HG03432 (cell line): ENCODE results near the gene SDK1.
A peak's percentile ranks its signal among the peaks of the same experiment; 100 is the strongest.

Experiments
- ATAC-seq: cut with Tn5 transposase; IDR thresholded peaks from one replicate; pipeline ENCODE4 v1.9.1; 2021; ENCODE audit warnings: mild to moderate bottlenecking, moderate library complexity; ENCODE audit not compliant: unreplicated experiment

Gene SDK1

GRCh38 chr7:3897430-3898372 is 596.6 kb downstream of the SDK1 start:
- ATAC-seq = peak; percentile 50

- no peak for ATAC-seq
Measured at GRCh38 chr7:3899559-3899991, 598.5 kb downstream of the SDK1 start.

- no peak for ATAC-seq
Measured at GRCh38 chr7:3908153-3908552, 607.1 kb downstream of the SDK1 start.

GRCh38 chr7:3909128-3909527 is 608.1 kb downstream of the SDK1 start:
- ATAC-seq = no peak

- no peak for ATAC-seq
Measured at GRCh38 chr7:3910054-3910453, 609.0 kb downstream of the SDK1 start.

- ATAC-seq = no peak
Measured at GRCh38 chr7:3911685-3912084, 610.6 kb downstream of the SDK1 start.

- no peak for ATAC-seq
Measured at GRCh38 chr7:3912291-3912690, 611.2 kb downstream of the SDK1 start.

- no peak for ATAC-seq
Measured at GRCh38 chr7:3914051-3914775, 613.2 kb downstream of the SDK1 start.

GRCh38 chr7:3915337-3915878 is 614.4 kb downstream of the SDK1 start:
- ATAC-seq = no peak

GRCh38 chr7:3916146-3916545 is 615.1 kb downstream of the SDK1 start:
- ATAC-seq = no peak

- ATAC-seq = no peak
Measured at GRCh38 chr7:3917436-3917835, 616.4 kb downstream of the SDK1 start.

GRCh38 chr7:3918576-3918975 is 617.5 kb downstream of the SDK1 start:
- no peak for ATAC-seq

- ATAC-seq = no peak
Measured at GRCh38 chr7:3922175-3922635, 621.2 kb downstream of the SDK1 start.

- no peak for ATAC-seq
Measured at GRCh38 chr7:3923307-3923918, 622.4 kb downstream of the SDK1 start.

GRCh38 chr7:3924277-3924676 is 623.2 kb downstream of the SDK1 start:
- no peak for ATAC-seq

- no peak for ATAC-seq
Measured at GRCh38 chr7:3927446-3928110, 626.5 kb downstream of the SDK1 start.

GRCh38 chr7:3928727-3929515 is 627.9 kb downstream of the SDK1 start:
- ATAC-seq = no peak

GRCh38 chr7:3931843-3932242 is 630.8 kb downstream of the SDK1 start:
- ATAC-seq = no peak

- no peak for ATAC-seq
Measured at GRCh38 chr7:3937146-3937545, 636.1 kb downstream of the SDK1 start.

GRCh38 chr7:3937605-3938004 is 636.6 kb downstream of the SDK1 start:
- ATAC-seq = no peak
